ENCODE measurements around the gene FBXL17. TPM values are rescaled to one million over a fixed set of nuclear protein-coding genes. Genes with fewer than 3 reads are reported as not detected.

The FBXL17 gene
- total RNA-seq, 4 donors from 2014 or later = 10.9 to 19.8 (median 15.0) TPM

DNA sequence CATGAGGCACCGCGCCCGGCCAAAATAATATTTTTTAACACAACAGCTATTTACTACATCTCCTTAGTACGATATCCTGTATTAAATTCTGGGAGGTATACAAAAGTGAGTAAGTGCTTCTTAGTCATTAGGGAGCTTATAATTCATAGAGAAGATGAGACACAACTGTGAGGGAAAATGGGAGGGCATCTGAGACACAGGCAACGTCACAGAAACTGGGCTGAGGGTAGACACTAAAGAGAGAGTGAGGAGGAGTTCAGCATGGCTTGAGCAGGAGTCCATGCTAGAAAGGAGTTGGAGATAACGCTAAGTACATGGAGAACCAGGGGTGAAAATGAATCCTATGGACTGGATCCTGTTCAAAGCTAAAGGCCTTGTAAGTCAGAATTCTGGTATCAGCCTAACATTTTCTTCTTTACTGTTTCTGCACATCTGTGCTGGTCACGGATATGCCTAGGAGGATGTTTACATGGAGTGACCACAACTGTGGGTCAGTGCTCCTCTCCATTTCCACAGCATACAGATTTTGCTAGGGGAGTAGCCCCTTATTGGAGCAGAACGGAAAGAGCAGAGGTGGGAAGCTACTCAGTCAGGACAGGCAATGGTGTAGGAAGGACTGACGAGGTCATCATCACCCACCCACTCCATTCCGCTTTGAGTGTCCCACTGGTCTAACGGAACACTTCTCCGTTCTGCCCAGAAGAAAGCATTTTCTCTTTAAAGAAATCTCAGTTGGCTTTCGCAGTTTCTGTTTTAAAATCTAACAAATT, 400.8 kb downstream of the FBXL17 start:
- TF ChIP-seq, protein P1, sequence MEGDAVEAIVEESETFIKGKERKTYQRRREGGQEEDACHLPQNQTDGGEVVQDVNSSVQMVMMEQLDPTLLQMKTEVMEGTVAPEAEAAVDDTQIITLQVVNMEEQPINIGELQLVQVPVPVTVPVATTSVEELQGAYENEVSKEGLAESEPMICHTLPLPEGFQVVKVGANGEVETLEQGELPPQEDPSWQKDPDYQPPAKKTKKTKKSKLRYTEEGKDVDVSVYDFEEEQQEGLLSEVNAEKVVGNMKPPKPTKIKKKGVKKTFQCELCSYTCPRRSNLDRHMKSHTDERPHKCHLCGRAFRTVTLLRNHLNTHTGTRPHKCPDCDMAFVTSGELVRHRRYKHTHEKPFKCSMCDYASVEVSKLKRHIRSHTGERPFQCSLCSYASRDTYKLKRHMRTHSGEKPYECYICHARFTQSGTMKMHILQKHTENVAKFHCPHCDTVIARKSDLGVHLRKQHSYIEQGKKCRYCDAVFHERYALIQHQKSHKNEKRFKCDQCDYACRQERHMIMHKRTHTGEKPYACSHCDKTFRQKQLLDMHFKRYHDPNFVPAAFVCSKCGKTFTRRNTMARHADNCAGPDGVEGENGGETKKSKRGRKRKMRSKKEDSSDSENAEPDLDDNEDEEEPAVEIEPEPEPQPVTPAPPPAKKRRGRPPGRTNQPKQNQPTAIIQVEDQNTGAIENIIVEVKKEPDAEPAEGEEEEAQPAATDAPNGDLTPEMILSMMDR (IDR thresholded peaks at IDR 0.05) = no peak
- DNase-seq (ENCODE audit: low spot score) (no peak), ATAC-seq (ENCODE audit: low FRiP score) (no peak)

- DNase-seq (ENCODE audit: low spot score) (no peak), ATAC-seq (ENCODE audit: low FRiP score) (no peak)
- TF ChIP-seq, protein P1 (IDR thresholded peaks at IDR 0.05) = no peak
Observed at GRCh38 chr5:107979900-107980299, 402.0 kb downstream of the FBXL17 start.

DNA sequence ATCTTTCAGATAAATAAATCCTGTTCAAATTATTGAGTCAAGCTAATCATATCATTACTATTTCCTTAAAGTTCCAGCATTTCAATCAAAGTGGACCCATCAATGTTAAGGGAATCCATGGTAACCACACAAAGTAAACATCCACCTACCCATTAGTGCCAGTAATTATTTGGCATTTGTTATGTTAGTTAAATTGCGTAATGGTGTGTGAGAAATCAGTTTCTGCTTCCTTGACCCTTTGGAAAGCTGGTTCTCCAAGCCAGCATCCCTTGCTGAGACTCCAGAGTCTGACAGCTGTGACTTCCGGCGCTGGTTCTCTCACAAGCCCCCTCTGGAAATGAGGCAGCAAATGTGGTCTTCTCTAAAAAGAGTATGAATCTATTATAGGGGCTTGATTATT, 402.6 kb downstream of the FBXL17 start:
- TF ChIP-seq, protein P1 (IDR thresholded peaks at IDR 0.05) = no peak
- ATAC-seq (ENCODE audit: low FRiP score) (no peak), DNase-seq (ENCODE audit: low spot score) (no peak)

GRCh38 chr5:107977550-107978071, 404.3 kb downstream of the FBXL17 start:
- TF ChIP-seq, protein P1 (IDR thresholded peaks at IDR 0.05) = no peak
- no peak for DNase-seq (ENCODE audit: low spot score)
- no peak for ATAC-seq (ENCODE audit: low FRiP score)

GRCh38 chr5:107975568-107975967, 406.3 kb downstream of the FBXL17 start:
- no peak for ATAC-seq (ENCODE audit: low FRiP score)
- TF ChIP-seq, protein P1 (IDR thresholded peaks at IDR 0.05) = no peak
- DNase-seq (ENCODE audit: low spot score) = no peak

GRCh38 chr5:107971846-107972245, 410.1 kb downstream of the FBXL17 start:
- TF ChIP-seq, protein P1 (IDR thresholded peaks at IDR 0.05) = no peak
- no peak for ATAC-seq (ENCODE audit: low FRiP score)

GRCh38 chr5:107969847-107970246, 412.1 kb downstream of the FBXL17 start:
- ATAC-seq (ENCODE audit: low FRiP score) (no peak), DNase-seq (ENCODE audit: low spot score) (no peak)
- TF ChIP-seq, protein P1 (IDR thresholded peaks at IDR 0.05) = no peak

More at GRCh38 chr5:107971846-107972245, 410.1 kb downstream of the FBXL17 start:
- DNase-seq (ENCODE audit: low spot score) = no peak
